HL-60/S4 (cell line): Measurements from ENCODE around the gene BNC2.

Experiments
- in situ Hi-C: fragments of 300-500 bp; cut with MboI; formaldehyde crosslinking; loops from 2 replicates; pipeline ENCODE4 v1.14.3; 2022; ENCODE audit warnings: low sequenced_read_pairs

The BNC2 gene

DNA sequence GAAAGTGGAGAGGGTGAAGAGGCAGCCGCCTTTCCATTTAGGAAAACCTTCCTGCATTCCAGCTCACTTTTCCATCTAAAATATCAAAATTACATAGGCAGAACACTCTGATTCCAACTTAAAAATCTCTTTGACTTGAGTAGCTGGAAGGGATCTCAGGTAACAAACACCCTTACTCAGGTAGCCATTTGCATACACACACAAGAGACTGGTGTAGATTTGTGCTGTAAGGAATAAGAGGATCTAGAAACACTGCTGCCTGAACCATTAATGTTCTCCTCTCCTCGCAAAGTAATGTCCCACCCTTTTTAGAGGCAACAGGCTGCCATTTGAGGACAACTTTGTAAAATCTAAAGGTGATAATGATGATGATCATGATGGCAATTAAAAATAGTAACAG, 53.5 kb downstream of the BNC2 start:
- in situ Hi-C loops = no loop called here

GRCh38 chr9:16816011-16816410, 54.5 kb downstream of the BNC2 start:
- in situ Hi-C loops = no loop called here

GRCh38 chr9:16815079-16815478, 55.4 kb downstream of the BNC2 start:
- in situ Hi-C loops = no loop called here

DNA sequence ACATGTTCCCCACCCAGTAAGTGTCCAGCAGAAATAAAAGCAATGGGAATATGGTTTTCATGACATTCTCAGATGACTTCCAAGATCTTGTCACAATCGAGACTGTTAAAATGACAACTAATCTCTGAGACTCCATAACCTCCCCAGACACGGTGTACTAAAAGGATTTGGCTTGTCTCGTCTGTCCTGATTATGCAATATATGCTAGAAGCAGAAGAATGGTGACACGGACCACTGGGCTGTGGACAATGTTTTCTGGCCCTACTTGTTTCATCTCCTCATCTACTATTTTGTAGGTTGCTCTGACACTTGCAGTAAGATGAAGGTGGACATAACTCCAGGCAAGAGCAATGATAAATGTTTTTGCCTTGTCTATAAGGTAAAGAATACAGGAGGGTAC, 56.6 kb downstream of the BNC2 start:
- in situ Hi-C loops = no loop called here

- in situ Hi-C loops = no loop called here
Measured at GRCh38 chr9:16811987-16812685, 58.3 kb downstream of the BNC2 start.

DNA sequence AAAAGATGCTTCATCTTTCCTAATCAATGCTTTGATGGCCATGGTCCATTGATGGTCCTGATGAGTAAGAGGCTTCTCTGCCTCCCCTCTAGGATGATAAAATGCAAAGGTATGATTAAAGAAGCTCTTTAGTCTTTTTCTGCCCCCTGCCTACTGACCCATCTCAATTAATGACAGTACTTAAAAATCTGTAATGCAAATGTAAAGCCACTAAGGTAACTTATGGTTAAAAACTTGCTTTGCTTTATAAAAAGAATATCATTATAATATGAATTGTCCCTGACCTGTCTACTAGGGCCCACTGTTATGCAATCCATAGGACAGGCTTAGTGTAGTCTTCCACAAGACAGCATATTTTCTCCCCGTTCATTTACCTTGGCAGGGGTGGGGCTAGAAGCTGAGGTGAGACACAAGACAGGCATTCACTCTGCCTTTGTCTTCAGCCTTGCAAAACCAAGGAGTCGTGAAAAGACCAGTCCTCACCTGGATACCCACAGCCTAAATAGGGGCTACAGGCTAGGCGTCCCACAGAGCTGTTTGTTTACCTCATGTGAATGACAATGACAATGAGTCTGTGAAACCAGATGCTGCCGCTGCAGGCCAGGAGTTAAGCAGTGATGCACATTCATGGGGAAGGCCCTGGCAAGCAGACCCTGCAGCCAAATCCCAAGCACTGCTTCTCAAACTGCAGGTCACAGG, 60.4 kb downstream of the BNC2 start:
- in situ Hi-C loops = no loop called here

GRCh38 chr9:16806674-16807073, 63.8 kb downstream of the BNC2 start:
- in situ Hi-C loops = no loop called here

DNA sequence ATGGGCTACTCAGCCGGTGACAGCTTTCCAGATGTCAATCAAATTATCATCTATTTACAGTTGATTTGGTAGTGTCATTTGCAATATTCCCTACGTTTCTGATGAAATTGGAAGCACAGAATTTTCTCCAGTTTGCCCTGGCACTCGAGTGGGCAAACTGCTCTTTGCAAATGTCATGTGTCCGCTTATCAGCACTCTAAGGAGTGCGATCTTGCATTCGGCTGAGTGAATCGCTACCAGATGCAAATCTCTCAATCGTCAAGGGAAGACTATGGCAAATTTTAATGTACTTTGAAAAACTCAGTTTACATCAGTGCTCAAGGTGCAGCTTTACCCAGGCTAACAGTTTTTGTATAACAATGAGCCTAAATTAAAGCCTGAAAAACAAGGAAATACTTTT, 66.8 kb downstream of the BNC2 start:
- in situ Hi-C loops = no loop called here

DNA sequence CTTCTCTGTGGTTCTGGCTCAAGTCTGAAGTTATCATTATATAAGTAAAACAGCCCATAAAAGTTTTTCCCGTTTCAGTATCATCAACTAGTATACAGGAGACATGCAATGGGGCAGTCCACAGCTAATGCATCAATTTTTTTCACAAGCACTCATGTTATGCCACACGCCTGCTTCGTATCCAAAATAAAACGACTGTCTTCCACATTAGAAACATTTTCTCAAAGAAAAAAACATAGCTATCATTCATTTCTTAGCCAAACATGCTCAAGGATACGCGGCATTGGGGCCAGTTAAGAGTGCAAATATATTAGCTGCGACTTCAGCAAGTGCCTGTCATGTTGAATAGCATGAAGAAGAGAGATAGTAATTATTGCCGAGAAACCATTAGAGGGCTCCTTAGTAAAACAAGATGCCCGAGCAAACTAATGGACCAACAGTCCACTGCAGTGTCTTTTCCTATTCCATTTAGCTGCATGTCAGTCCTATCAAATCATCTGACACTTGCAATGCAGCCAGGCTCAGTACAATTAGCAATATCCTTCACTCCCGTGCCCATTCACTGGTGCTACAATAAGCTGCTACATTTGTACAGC, 68.5 kb downstream of the BNC2 start:
- in situ Hi-C loops = no loop called here

- in situ Hi-C loops = no loop called here
Measured at GRCh38 chr9:16796304-16796825, 74.1 kb downstream of the BNC2 start.

GRCh38 chr9:16794871-16795639, 75.4 kb downstream of the BNC2 start:
- in situ Hi-C loops = no loop called here

DNA sequence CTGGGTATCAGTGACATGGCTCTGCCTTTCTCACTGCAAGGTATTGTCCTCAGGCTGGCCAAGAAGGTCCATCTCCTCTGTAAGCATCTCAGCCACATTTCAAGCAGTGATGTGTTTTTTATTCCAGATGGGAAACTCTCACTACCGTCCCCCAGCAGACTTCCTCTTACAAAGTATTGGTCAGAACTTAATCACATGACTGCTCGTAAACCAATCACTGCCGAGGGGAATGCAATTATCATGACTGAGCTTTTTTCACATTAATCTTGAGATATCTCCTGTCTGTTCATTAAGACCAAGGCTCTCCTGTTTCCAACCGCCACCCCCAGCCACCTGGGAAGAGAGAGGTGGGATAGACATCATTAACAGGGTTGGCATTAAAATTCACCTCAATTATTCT, 76.4 kb downstream of the BNC2 start:
- in situ Hi-C loops = no loop called here

- in situ Hi-C loops = no loop called here
Measured at GRCh38 chr9:16787724-16788123, 82.7 kb downstream of the BNC2 start.

GRCh38 chr9:16784002-16784401, 86.5 kb downstream of the BNC2 start:
- in situ Hi-C loops = no loop called here

DNA sequence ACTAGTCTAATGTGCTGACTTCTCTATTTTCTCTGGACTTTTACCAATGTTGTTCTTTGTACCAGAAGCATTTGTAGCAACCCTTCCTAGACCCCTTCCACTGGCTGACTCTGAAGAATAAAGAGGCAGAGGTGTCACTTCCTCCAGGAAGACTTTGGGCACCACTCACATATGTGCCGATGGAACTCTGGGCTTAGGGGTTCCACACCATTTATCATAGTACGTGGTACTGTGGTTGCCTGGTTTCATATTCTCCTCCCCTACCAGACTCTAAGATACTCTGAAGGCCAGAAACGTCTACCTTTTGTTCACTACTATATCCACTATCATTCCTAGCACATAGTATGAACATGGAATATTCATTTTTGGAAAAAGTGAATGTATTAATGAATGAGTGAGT, 88.0 kb downstream of the BNC2 start:
- in situ Hi-C loops = no loop called here

DNA sequence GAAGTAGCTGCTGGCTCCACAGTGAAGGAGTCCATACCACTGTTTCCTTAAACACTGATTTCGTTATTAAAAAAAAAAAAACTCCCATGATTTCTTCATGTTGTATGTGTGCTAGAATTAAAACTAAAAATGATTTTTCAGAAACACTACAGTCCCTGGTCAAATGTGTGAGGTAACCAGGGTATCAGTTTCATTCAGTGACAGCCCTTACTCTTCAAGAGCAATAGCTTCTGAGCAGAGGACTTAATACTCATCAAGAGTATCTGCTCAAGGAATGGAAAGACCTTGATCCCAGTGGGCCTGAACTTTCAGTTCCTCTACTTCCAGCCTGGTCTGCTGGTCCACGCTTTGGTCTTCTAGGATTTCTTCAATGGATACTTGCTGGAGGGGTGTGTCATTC, 95.1 kb downstream of the BNC2 start:
- in situ Hi-C loops = no loop called here

DNA sequence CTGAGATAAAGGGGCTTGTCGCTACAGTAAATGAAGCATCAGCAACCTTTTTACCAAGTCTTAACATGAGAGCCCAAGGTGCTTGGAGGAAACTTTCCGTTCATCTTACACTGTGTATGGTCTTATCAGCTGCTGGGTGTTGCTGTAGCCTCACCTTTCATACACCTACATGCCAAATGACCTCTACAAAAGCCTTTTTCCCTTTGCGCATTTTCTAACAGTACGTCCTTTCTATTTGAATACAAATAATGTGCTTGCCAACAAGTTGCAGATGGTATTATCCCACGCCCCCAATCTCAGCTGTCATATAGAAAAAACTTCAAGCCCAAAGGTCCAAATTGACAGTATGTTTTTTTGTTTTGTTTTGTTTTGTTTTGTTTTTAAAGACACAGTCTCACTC, 96.9 kb downstream of the BNC2 start:
- in situ Hi-C loops = no loop called here

GRCh38 chr9:16773116-16773515, 97.4 kb downstream of the BNC2 start:
- in situ Hi-C loops = no loop called here

- in situ Hi-C loops = no loop called here
Measured at GRCh38 chr9:16771356-16771755, 99.1 kb downstream of the BNC2 start.

GRCh38 chr9:16769291-16769690, 101.2 kb downstream of the BNC2 start:
- in situ Hi-C loops = no loop called here

DNA sequence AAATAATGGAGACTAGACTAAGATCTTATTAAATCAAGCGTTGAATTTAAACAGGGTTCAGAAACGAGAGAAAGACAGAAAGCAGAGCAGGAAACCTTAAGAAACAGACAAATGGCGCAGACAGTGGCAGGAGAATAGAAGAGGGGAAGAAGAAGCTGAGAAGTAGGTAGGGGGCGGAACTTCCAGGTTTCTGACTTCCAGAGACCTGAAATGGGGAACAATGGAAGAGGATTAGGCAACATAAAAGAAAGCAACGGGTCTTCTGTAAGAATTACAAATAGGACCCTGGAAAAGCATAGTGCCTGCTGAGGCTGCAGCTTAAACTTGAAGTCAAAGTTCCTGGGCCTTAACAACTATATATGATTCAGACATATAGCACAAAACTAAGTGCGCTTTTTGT, 101.7 kb downstream of the BNC2 start:
- in situ Hi-C loops = no loop called here
